BJ (cell line): ENCODE measurements around the gene RNASEH2A. TPM values are rescaled to one million over a fixed set of nuclear protein-coding genes. Genes with fewer than 3 reads are reported as not detected.

ENCODE experiments used
- CTCF ChIA-PET: fragments of 350-600 bp; formaldehyde crosslinking; extraction: SDS; loops from one replicate; lab custom pipeline; 2021; ENCODE audit warnings: antibody characterized with exemption, inconsistent platforms; lab: Yijun Ruan, JAX
- POLR2A ChIA-PET: fragments of 300-600 bp; sonication (Branson Sonifier 250); formaldehyde crosslinking; extraction: SDS; loops from one replicate; lab custom pipeline; 2021; ENCODE audit warnings: antibody characterized with exemption; lab: Charles Lee
- DNase-seq: peaks from one replicate; pipeline ENCODE4 v3.0.0-alpha.2; 2011; ENCODE audit warnings: low read depth
- H3K27me3 ChIP-seq: 2 replicates; pipeline ENCODE4 v1.6.0; 2011; ENCODE audit warnings: low read length; ENCODE audit not compliant: control insufficient read depth, insufficient read depth
- H3K36me3 ChIP-seq: 2 replicates; pipeline ENCODE4 v1.5.1; 2011; ENCODE audit warnings: low read length; ENCODE audit not compliant: control insufficient read depth, insufficient read depth
- H3K4me3 ChIP-seq: 2 replicates; pipeline ENCODE4 v1.5.1; 2011; ENCODE audit warnings: low read depth, mild to moderate bottlenecking, control low read depth, low read length
- CTCF ChIP-seq: IDR thresholded peaks from 2 replicates; pipeline ENCODE4 v1.5.1; 2011; ENCODE audit warnings: low read depth, mild to moderate bottlenecking, control low read depth, inconsistent platforms, low read length, moderate library complexity; ENCODE audit not compliant: insufficient read depth
- polyA minus RNA-seq: library from RNA; depleted of rRNA, polyadenylated mRNA; stranded (reverse); fragments of >200 nt; gene quantifications from 2 replicates; pipeline ENCODE4 v1.2.3, GENCODE V29; 2011; rRNA and poly(A)+ RNA removed
- polyA plus RNA-seq: library from polyadenylated mRNA; depleted of rRNA; stranded (reverse); fragments of >200 nt; gene quantifications from 2 replicates; pipeline ENCODE4 v1.2.3, GENCODE V29; 2011; rRNA removed

Gene RNASEH2A
- 19.9 and 30.3 TPM in 2 replicates for polyA plus RNA-seq
- polyA minus RNA-seq: 12.1 and 15.4 TPM in 2 replicates

GRCh38 chr19:12806242-12807081 is at the start of gene RNASEH2A:
Gene RNASEH2A (plus strand): TSS chr19:12806584. CDS start chr19:12806674, 90 bp downstream.
- Histone ChIP-seq H3K4me3 (peak within 1 kb of the TSS; percentile 70), H3K27me3 (no peaks in the 10 kb centered on the region), H3K36me3 (peaks cover 2% of the 10 kb centered on the region; the same call in 1 of the 2 replicates)
- ChIA-PET POLR2A (interaction anchor here (0.6 kb wide), 1 partner anchor 346 kb away, joined by 3 read pairs; no protein-coding TSS in a partner anchor), CTCF (interaction anchor here (0.6 to 17.9 kb wide), 7 partner anchors 9 to 195 kb away, joined by 3 to 874 read pairs (median 7); partner anchors contain the start of gene HOOK2)
- TF ChIP-seq CTCF: peak; percentile 9; the same call in 1 of the 2 replicates
- DNase-seq: no peak

- H3K36me3 ChIP-seq: no peaks in the 10 kb centered on the region
- ChIA-PET CTCF (interaction anchor here (0.6 to 28.6 kb wide), 21 partner anchors 9 to 133 kb away, joined by 3 to 874 read pairs (median 6); partner anchors contain the start of genes FBXW9, GCDH, GET3 and HOOK2), POLR2A (no interaction called here)
- H3K27me3 ChIP-seq: peaks cover 5% of the 10 kb centered on the region; the same call in 1 of the 2 replicates
- peak overlapping the region; percentile 33 for H3K4me3 ChIP-seq
- no peak for DNase-seq
- peak; percentile 75 for TF ChIP-seq CTCF
Measured at GRCh38 chr19:12757544-12758274, 48.7 kb upstream of the RNASEH2A start.

- ChIA-PET CTCF (interaction anchor here (0.7 to 28.6 kb wide), 26 partner anchors 9 to 206 kb away, joined by 3 to 874 read pairs (median 5); partner anchors contain the start of genes HOOK2, JUNB, MAST1 and PRDX2), POLR2A (no interaction called here)
- Histone ChIP-seq H3K27me3 (no peaks in the 10 kb centered on the region), H3K36me3 (peaks cover 6% of the 10 kb centered on the region), H3K4me3 (no peak overlapping the region)
- TF ChIP-seq CTCF: no peak
- DNase-seq: no peak
Measured at GRCh38 chr19:12759686-12760085, 46.7 kb upstream of the RNASEH2A start.

GRCh38 chr19:12763100-12763499 is 43.3 kb upstream of the RNASEH2A start:
- H3K4me3 ChIP-seq: no peak overlapping the region
- DNase-seq: no peak
- peaks cover 6% of the 10 kb centered on the region for H3K36me3 ChIP-seq
- ChIA-PET POLR2A (no interaction called here), CTCF (interaction anchor here (0.6 to 28.6 kb wide), 5 partner anchors 10 to 136 kb away, joined by 3 to 874 read pairs (median 7); partner anchors contain the start of genes JUNB, PRDX2, RNASEH2A and THSD8)
- H3K27me3 ChIP-seq: no peaks in the 10 kb centered on the region
- TF ChIP-seq CTCF: no peak
